Fibroblast of the aortic adventitia (primary cell): ENCODE results near the gene RREB1. TPM values are rescaled to one million over a fixed set of nuclear protein-coding genes. Genes with fewer than 3 reads are reported as not detected.

Experiments
- DNase-seq: peaks from one replicate; pipeline ENCODE4 v3.0.0-alpha.2; 2010; ENCODE audit warnings: low read depth
- H3K4me3 ChIP-seq: 2 replicates; pipeline ENCODE4 v1.5.1; 2011; ENCODE audit warnings: low read depth, mild to moderate bottlenecking, control low read depth, low read length, moderate library complexity
- total RNA-seq: library from RNA; depleted of rRNA; stranded (reverse); fragments of >200 nt; gene quantifications from 2 replicates; pipeline ENCODE4 v1.2.3, GENCODE V29; 2012; ENCODE audit warnings: low replicate concordance
- TF ChIP-seq, protein P1 (sequence below): IDR thresholded peaks from 2 replicates; pipeline ENCODE4 v1.5.1; 2011; ENCODE audit warnings: mild to moderate bottlenecking, low read length, control low read depth, inconsistent platforms; ENCODE audit not compliant: insufficient read depth

RREB1 gene
- total RNA-seq, 1 donor, result 17.6 TPM

DNA sequence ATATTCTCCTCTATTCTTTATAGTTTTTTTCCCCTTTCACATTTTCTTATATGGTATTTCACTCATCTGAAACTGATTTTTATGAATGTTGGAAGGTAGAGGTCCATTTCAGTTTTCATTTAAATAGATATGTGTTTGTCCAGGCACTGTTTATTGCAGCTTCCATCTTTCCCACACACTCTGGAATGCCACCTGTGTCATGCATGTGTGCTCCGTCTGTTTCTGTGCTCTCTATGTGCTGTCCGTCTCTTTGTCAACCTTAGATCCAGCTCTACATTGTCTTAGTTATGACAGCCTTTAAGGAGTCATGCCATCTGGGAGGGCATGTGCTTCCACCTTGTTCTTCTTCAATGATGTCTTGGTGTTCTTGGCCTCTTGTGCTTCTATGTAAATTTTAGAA, 36.4 kb upstream of the RREB1 start:
- DNase-seq, result no peak
- TF ChIP-seq, protein P1, sequence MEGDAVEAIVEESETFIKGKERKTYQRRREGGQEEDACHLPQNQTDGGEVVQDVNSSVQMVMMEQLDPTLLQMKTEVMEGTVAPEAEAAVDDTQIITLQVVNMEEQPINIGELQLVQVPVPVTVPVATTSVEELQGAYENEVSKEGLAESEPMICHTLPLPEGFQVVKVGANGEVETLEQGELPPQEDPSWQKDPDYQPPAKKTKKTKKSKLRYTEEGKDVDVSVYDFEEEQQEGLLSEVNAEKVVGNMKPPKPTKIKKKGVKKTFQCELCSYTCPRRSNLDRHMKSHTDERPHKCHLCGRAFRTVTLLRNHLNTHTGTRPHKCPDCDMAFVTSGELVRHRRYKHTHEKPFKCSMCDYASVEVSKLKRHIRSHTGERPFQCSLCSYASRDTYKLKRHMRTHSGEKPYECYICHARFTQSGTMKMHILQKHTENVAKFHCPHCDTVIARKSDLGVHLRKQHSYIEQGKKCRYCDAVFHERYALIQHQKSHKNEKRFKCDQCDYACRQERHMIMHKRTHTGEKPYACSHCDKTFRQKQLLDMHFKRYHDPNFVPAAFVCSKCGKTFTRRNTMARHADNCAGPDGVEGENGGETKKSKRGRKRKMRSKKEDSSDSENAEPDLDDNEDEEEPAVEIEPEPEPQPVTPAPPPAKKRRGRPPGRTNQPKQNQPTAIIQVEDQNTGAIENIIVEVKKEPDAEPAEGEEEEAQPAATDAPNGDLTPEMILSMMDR, result no peak

GRCh38 chr6:7073082-7073820, 34.5 kb upstream of the RREB1 start:
- DNase-seq, result no peak
- H3K4me3 ChIP-seq, result no peak overlapping the region
- TF ChIP-seq, protein P1, result no peak

More for the DNA sequence above, 36.4 kb upstream of the RREB1 start:
- H3K4me3 ChIP-seq, result no peak overlapping the region

DNA sequence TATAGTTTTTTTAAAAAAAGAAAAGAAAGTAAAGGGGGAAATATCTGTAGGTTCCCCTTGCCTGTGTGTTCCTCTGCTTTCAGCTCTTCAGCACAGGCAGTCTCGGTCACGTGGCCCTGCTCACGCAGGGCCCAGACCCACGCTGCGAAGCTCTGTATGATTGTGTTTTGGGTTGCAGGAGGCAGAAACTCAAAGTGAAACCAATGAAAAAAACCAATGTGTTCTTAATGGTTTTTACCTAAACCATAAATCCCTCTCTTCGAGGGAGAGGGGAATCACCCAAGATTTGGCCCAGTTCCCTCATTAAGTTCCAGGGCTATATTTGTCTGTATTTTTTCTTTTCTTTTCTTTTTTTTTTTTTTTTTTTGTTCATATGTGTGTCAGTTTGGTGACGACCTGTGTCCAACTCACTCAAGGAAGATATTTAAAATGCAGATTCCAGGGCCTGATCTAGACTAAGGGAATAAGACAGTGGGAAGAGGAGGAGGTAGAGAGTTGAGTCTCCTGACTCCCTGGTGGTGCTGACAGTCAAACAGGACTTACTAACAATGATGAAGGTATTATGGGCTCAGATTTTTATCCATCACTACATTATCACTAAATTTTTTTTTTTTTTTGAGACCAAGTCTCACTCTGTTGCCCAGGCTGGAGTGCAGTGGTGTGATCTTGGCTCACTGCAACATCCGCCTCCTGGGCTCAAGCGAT, 33.8 kb upstream of the RREB1 start:
- H3K4me3 ChIP-seq, result no peak overlapping the region
- TF ChIP-seq, protein P1, result no peak
- no peak for DNase-seq

DNA sequence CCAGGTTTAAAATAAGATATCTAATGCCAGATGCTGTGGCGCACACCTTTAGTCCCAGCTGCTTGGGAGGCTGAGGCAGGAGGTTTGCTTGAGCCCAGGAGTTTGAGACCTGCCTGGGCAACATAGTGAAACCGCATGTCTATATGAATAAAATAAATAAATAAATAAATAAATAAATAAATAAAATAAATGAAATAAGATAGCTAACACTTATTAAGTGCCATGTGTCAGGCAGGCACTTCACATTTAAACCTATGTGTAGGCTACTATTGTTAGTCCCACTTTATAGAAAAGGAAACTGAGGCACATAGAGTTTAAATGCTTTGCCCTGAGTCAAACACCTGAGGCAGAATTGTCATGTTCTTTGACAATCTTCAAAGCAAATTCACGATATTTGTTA, 32.9 kb upstream of the RREB1 start:
- TF ChIP-seq, protein P1, result no peak

GRCh38 chr6:7075341-7076000, 32.3 kb upstream of the RREB1 start:
- no peak overlapping the region for H3K4me3 ChIP-seq
- TF ChIP-seq, protein P1, result no peak
- no peak for DNase-seq

More for the DNA sequence above, 32.9 kb upstream of the RREB1 start:
- H3K4me3 ChIP-seq, result no peak overlapping the region
- no peak for DNase-seq

DNA sequence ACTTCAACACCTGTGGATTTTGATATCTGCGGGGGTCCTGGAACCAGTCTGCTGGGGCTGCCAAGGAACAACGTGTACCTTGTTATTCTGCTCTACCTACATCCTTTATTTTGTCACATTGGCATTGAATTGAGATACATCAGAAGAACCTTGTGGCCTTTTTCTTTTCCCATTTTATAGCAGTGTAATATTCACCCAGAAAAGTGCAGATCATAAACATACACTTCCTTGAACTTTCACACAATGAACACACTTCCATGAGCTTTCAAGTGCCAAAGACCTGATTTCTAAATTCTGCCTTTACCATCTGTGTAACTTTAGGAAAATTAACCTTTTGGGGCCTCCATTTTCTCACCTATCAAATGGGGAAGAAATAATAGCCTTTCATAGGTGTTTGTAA, 29.9 kb upstream of the RREB1 start:
- H3K4me3 ChIP-seq, result no peak overlapping the region
- DNase-seq, result no peak
- TF ChIP-seq, protein P1, result no peak
